ENCODE data around the gene SLC4A8. TPM values are rescaled to one million over a fixed set of nuclear protein-coding genes. Genes with fewer than 3 reads are reported as not detected.

SLC4A8 gene
- total and polyA plus RNA-seq, 2 donors = 1.6 to 2.9 TPM

- H3K27ac ChIP-seq (ENCODE audit: low read depth) = no peak overlapping the region
- WGBS = 91% methylated on average over 4 of the region's 4 CpGs
- no peaks in the 10 kb centered on the region for H3K4me1 ChIP-seq (ENCODE audit: insufficient read depth)
- H3K36me3 ChIP-seq (ENCODE audit: insufficient read depth) = no peaks in the 10 kb centered on the region
- H3K4me3 ChIP-seq (ENCODE audit: low read depth, low read length) = no peak overlapping the region
- no peak for DNase-seq (ENCODE audit: extremely low spot score)
Measured at GRCh38 chr12:51428256-51428655, 3.6 kb downstream of the SLC4A8 start.

DNA sequence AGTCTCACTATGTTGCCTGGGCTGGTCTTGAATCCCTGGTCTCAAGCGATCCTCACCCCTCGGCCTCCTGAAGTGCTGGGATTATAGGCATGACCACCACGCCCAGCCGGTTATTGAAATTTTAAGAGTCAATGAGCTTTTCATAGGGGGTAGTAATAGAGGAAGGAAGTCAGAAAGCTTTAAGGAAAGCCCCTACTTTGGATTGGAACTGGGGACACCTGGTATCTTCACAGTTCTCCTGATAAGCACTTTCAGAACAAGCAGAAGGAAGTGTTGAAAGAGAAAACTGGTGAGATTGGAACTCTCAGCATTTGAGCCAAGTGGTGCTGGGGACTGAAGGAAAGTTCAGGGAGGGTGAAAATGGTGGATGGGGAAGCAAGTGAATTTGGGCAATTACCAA is 5.1 kb downstream of the SLC4A8 start:
- Histone ChIP-seq H3K4me1 (ENCODE audit: insufficient read depth) (no peaks in the 10 kb centered on the region), H3K4me3 (ENCODE audit: low read depth, low read length) (no peak overlapping the region), H3K36me3 (ENCODE audit: insufficient read depth) (no peaks in the 10 kb centered on the region), H3K27ac (ENCODE audit: low read depth) (no peak overlapping the region)
- WGBS = 96% methylated on average over 4 of the region's 4 CpGs
- DNase-seq (ENCODE audit: extremely low spot score) = no peak

GRCh38 chr12:51430196-51430895 is 5.7 kb downstream of the SLC4A8 start:
- no peak overlapping the region for H3K27ac ChIP-seq (ENCODE audit: low read depth)
- no peak for DNase-seq (ENCODE audit: extremely low spot score)
- WGBS = 61% methylated on average over 4 of the region's 4 CpGs
- H3K4me3 ChIP-seq (ENCODE audit: low read depth, low read length) = no peak overlapping the region
- no peaks in the 10 kb centered on the region for H3K4me1 ChIP-seq (ENCODE audit: insufficient read depth)
- H3K36me3 ChIP-seq (ENCODE audit: insufficient read depth) = no peaks in the 10 kb centered on the region

- H3K36me3 ChIP-seq (ENCODE audit: insufficient read depth) = no peaks in the 10 kb centered on the region
- no peak for DNase-seq (ENCODE audit: extremely low spot score)
- H3K4me1 ChIP-seq (ENCODE audit: insufficient read depth) = no peaks in the 10 kb centered on the region
- H3K4me3 ChIP-seq (ENCODE audit: low read depth, low read length) = no peak overlapping the region
- 76% methylated on average over 2 of the region's 2 CpGs for WGBS
- no peak overlapping the region for H3K27ac ChIP-seq (ENCODE audit: low read depth)
Measured at GRCh38 chr12:51432921-51433320, 8.3 kb downstream of the SLC4A8 start.

- Histone ChIP-seq H3K4me3 (ENCODE audit: low read depth, low read length) (no peak overlapping the region), H3K27ac (ENCODE audit: low read depth) (no peak overlapping the region), H3K36me3 (ENCODE audit: insufficient read depth) (no peaks in the 10 kb centered on the region), H3K4me1 (ENCODE audit: insufficient read depth) (no peaks in the 10 kb centered on the region)
- WGBS = 49% methylated on average over 1 of the region's 1 CpG
- no peak for DNase-seq (ENCODE audit: extremely low spot score)
Measured at GRCh38 chr12:51434305-51434704, 9.7 kb downstream of the SLC4A8 start.

- Histone ChIP-seq H3K4me3 (ENCODE audit: low read depth, low read length) (no peak overlapping the region), H3K27ac (ENCODE audit: low read depth) (no peak overlapping the region), H3K36me3 (ENCODE audit: insufficient read depth) (no peaks in the 10 kb centered on the region), H3K4me1 (ENCODE audit: insufficient read depth) (no peaks in the 10 kb centered on the region)
- 58% methylated on average over 1 of the region's 1 CpG for WGBS
- DNase-seq (ENCODE audit: extremely low spot score) = no peak
Measured at GRCh38 chr12:51437431-51437830, 12.8 kb downstream of the SLC4A8 start.

GRCh38 chr12:51439330-51439729 is 14.7 kb downstream of the SLC4A8 start:
- 66% methylated on average over 2 of the region's 2 CpGs for WGBS
- Histone ChIP-seq H3K4me3 (ENCODE audit: low read depth, low read length) (no peak overlapping the region), H3K27ac (ENCODE audit: low read depth) (no peak overlapping the region), H3K36me3 (ENCODE audit: insufficient read depth) (no peaks in the 10 kb centered on the region), H3K4me1 (ENCODE audit: insufficient read depth) (no peaks in the 10 kb centered on the region)
- DNase-seq (ENCODE audit: extremely low spot score) = no peak

- no peak for DNase-seq (ENCODE audit: extremely low spot score)
- WGBS = 63% methylated on average over 3 of the region's 3 CpGs
- Histone ChIP-seq H3K27ac (ENCODE audit: low read depth) (no peak overlapping the region), H3K36me3 (ENCODE audit: insufficient read depth) (no peaks in the 10 kb centered on the region), H3K4me1 (ENCODE audit: insufficient read depth) (no peaks in the 10 kb centered on the region), H3K4me3 (ENCODE audit: low read depth, low read length) (no peak overlapping the region)
Measured at GRCh38 chr12:51441583-51441982, 17.0 kb downstream of the SLC4A8 start.

DNA sequence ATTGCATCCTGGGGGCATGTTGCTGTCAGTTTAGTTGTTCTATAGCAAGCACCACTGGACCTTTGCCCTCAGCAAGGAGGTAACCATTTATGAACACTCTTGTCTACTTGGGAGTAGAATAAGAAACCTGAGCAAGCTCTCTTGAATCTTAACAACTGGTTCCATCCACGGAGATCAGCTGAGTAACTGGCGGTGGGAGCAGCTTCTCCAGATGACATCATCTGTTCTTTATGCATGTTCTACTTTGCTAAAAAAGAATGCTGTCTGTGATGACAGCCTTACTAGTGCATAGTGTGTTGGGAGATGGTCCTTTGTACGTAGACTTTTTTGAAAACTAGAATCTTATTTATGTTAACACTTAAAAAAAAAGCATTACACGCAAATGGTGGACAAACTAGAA is 17.7 kb downstream of the SLC4A8 start:
- Histone ChIP-seq H3K36me3 (ENCODE audit: insufficient read depth) (no peaks in the 10 kb centered on the region), H3K27ac (ENCODE audit: low read depth) (no peak overlapping the region), H3K4me1 (ENCODE audit: insufficient read depth) (no peaks in the 10 kb centered on the region), H3K4me3 (ENCODE audit: low read depth, low read length) (no peak overlapping the region)
- no peak for DNase-seq (ENCODE audit: extremely low spot score)
- 58% methylated on average over 4 of the region's 4 CpGs for WGBS

DNA sequence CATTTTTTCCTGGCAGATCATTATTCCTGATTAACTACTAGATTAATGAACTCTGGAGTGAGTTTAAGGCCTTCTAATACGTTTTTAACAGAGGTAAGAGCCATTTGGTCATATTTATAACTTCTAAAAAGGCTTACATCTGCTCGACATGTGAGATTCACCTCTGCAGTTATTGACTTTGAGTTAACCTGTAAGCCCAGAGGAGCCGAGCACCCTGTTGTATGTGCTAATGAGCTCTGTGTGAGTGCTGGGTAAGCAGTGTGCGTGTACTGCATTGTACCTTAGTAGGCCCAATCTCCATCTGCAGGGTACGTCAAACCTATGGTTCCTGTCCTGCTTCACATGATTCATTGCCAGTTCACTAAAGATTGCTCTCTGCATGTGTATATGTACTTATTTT is 18.9 kb downstream of the SLC4A8 start:
- DNase-seq (ENCODE audit: extremely low spot score) = no peak
- 86% methylated on average over 5 of the region's 5 CpGs for WGBS
- Histone ChIP-seq H3K27ac (ENCODE audit: low read depth) (no peak overlapping the region), H3K4me1 (ENCODE audit: insufficient read depth) (no peaks in the 10 kb centered on the region), H3K36me3 (ENCODE audit: insufficient read depth) (no peaks in the 10 kb centered on the region), H3K4me3 (ENCODE audit: low read depth, low read length) (no peak overlapping the region)

- no peak overlapping the region for H3K27ac ChIP-seq (ENCODE audit: low read depth)
- 74% methylated on average over 3 of the region's 3 CpGs for WGBS
- H3K4me1 ChIP-seq (ENCODE audit: insufficient read depth) = no peaks in the 10 kb centered on the region
- H3K36me3 ChIP-seq (ENCODE audit: insufficient read depth) = no peaks in the 10 kb centered on the region
- DNase-seq (ENCODE audit: extremely low spot score) = no peak
- H3K4me3 ChIP-seq (ENCODE audit: low read depth, low read length) = no peak overlapping the region
Measured at GRCh38 chr12:51448618-51449256, 24.1 kb downstream of the SLC4A8 start.

DNA sequence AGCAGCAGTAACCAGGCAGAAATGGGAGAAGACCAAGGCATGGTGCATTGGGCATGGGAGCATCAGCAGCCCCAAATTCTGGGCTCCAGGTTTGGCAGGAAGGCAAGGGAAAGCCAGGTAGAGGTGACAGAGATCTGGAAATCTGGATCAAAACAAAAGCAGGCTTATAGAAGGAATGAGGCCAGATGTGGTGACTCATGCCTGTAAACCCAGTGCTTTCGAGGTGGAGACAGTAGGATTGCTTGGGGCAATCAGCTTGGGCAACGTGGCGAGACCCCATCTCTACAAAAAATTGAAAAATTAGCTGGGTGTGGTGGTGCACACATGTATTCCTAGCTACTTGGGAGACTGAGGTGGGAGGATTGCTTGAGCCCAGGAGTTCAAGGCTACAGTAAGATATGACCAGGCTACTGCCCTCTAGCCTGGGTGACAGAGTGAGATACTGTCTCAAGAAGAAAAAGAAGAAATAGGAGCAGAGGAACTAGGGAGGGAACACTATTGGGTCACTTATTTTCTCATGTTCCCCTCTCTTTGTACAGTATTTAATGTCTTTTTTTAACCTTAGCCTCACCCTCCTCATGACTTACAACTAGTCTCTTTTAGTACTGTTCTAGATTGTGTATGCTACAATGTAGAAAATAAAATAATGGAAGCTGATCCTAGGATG is 25.1 kb downstream of the SLC4A8 start:
- H3K4me1 ChIP-seq (ENCODE audit: insufficient read depth) = no peaks in the 10 kb centered on the region
- no peak overlapping the region for H3K4me3 ChIP-seq (ENCODE audit: low read depth, low read length)
- H3K27ac ChIP-seq (ENCODE audit: low read depth) = no peak overlapping the region
- H3K36me3 ChIP-seq (ENCODE audit: insufficient read depth) = no peaks in the 10 kb centered on the region
- DNase-seq (ENCODE audit: extremely low spot score) = no peak
- WGBS = 76% methylated on average over 3 of the region's 3 CpGs

- H3K36me3 ChIP-seq (ENCODE audit: insufficient read depth) = no peaks in the 10 kb centered on the region
- H3K4me1 ChIP-seq (ENCODE audit: insufficient read depth) = no peaks in the 10 kb centered on the region
- WGBS = 68% methylated on average over 1 of the region's 1 CpG
- H3K4me3 ChIP-seq (ENCODE audit: low read depth, low read length) = no peak overlapping the region
- H3K27ac ChIP-seq (ENCODE audit: low read depth) = no peak overlapping the region
- no peak for DNase-seq (ENCODE audit: extremely low spot score)
Measured at GRCh38 chr12:51450333-51450732, 25.7 kb downstream of the SLC4A8 start.

- H3K27ac ChIP-seq (ENCODE audit: low read depth) = no peak overlapping the region
- no peaks in the 10 kb centered on the region for H3K4me1 ChIP-seq (ENCODE audit: insufficient read depth)
- 87% methylated on average over 11 of the region's 11 CpGs for WGBS
- H3K4me3 ChIP-seq (ENCODE audit: low read depth, low read length) = no peak overlapping the region
- DNase-seq (ENCODE audit: extremely low spot score) = no peak
- no peaks in the 10 kb centered on the region for H3K36me3 ChIP-seq (ENCODE audit: insufficient read depth)
Measured at GRCh38 chr12:51450806-51451205, 26.2 kb downstream of the SLC4A8 start.
